ENCODE results near the gene RPS8.
"Not testable (repeated sequence)": the region's sequence is repeated elsewhere in the genome, so short reads cannot be mapped to it uniquely, and the experiment has no call there.

Gene RPS8

GRCh38 chr1:44775078-44775929, at the start of gene RPS8:
TSS of gene RPS8 (plus strand) at chr1:44775540. CDS start at chr1:44775597, 57 bp downstream.
- DNase-seq, result peak; percentile 95

DNA sequence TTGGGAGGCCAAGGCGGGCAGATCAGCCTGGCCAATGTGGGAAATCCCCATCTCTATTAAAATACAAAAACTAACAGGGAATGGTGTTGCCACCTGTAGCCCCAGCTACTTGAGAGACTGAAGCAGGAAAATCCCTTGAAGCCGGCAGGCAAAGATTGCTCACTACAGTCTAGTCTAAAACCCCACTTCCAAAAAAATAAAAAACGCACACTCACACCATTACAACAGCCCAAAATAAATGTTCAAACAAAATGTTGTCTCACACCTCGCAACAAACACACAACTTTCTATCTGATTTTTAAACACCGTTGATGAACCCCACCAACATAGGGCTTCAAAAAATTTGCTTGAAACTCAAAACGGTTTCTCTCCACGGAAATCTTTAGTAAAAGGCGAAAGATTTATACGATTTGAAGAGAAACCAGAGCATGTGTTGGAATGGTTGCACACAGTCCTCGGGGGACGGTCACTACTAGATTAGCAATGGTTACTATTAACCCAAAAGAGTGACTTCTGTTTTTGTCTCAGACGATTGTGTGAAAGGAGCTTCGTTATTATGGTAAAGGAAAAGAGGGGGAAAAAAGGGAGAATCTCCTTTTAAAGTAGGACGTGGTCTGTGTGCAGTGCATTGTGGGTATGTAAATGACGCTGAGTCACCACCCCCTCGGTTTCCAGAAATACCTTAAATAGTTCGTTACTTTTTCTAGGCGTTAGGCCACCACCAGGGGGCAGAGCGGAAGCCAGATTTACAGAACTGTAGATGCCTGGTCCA, 44.4 kb upstream of the RPS8 start, which contains the start of gene RNU5D-1:
TSS of gene RNU5D-1 (minus strand) at position 430 of the 772 bp plus-strand sequence.
- peak; percentile 94 for DNase-seq

GRCh38 chr1:44733365-44733764, 42.0 kb upstream of the RPS8 start:
- DNase-seq, result no peak

DNA sequence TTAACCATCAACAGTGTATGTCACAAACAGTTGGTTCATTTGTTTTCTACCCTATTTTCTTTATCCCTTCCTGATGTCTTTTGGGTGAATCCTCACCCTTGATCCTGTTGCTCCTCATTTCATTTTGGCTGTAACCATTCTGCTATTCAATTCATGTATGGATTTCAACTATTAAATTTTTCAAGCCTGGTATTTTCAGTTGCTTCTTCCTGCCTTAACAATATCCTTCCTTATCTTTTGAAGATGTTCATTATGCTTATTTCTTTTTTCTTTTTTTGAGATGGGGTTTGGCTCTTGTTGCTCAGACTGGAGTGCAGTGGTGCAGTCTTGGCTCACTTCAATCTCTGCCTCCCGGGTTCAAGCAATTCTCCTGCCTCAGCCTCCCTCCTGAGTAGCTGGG, 41.6 kb upstream of the RPS8 start:
- DNase-seq, result no peak

- no peak for DNase-seq
These were observed 39.3 kb upstream of the RPS8 start for GRCh38 chr1:44735992-44736391.

DNA sequence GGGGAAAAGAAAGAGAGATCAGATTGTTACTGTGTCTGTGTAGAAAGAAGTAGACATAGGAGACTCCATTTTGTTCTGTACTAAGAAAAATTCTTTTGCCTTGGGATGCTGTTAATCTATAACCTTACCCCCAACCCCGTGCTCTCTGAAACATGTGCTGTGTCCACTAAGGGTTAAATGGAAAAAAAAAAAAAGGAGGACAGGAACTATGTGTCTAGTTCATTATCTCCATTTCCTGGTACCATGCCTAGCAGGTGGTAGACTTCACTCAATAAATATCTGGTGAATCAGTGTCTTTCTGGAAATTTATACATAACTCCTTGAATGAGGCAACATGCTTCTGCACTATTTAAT, 36.4 kb upstream of the RPS8 start:
- not testable (repeated sequence) for DNase-seq

DNA sequence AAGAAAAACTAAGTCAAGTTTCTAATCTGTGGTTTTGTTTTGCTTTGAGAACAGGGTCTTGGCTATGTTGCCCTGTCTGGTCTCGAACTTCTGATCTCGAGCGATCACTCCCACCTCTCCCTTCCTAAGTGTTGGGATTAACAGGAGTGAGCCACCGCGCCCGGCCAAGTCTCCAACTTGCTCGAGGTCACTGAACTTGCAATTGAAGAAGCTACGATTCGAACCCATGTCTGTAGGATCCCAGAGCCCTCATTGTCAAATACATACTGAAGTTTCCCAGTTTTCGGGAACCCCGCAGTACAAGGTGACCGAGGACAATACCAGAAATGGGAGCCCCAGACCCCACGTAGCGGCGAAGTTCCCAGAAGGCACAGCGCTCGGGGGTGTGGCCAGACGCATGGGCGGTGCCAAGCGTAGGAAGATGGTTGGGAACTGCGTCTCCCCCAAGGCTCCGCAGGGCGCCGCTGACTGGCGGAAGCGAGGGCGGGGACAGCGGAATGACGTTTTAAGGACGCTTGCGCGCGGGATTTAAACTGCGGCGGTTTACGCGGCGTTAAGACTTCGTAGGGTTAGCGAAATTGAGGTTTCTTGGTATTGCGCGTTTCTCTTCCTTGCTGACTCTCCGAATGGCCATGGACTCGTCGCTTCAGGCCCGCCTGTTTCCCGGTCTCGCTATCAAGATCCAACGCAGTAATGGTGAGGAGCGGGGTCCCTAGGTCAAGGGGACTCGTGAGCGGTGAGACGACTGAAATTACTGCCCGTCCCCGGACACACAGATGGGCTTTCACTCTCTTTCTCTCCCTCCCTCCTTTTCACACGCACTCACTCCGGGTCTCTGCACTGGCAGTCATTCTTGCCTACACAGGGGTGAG, 35.8 kb upstream of the RPS8 start, which contains the start of gene KIF2C:
TSS of gene KIF2C (plus strand) at position 531 of the 872 bp plus-strand sequence. CDS start at position 627, 96 bp downstream.
- DNase-seq, result peak; percentile 99

GRCh38 chr1:44740179-44740617, 35.1 kb upstream of the RPS8 start:
- no peak for DNase-seq

DNA sequence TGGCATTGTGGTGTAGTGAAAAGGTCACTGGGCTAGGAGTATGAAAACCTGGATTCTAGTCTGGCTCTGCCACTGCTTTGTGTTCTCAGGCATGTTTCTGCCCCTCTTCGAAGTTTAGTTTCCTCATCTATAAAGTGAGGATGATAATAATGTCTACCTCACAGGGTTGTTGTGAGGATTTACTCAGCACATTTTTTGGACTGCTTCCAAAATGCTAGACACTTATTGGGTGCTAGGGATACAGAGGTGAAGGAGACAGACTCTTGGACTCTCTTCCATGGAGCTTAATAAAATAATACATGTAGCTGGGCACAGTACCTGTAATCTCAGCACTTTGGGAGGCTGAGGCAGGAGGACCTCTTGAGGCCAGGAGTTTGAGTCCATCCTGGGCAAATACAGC, 32.1 kb upstream of the RPS8 start:
- DNase-seq, result no peak

- no peak for DNase-seq
These were observed 27.5 kb upstream of the RPS8 start for GRCh38 chr1:44747878-44748277.

- no peak for DNase-seq
These were observed 17.9 kb upstream of the RPS8 start for GRCh38 chr1:44757420-44757819.

DNA sequence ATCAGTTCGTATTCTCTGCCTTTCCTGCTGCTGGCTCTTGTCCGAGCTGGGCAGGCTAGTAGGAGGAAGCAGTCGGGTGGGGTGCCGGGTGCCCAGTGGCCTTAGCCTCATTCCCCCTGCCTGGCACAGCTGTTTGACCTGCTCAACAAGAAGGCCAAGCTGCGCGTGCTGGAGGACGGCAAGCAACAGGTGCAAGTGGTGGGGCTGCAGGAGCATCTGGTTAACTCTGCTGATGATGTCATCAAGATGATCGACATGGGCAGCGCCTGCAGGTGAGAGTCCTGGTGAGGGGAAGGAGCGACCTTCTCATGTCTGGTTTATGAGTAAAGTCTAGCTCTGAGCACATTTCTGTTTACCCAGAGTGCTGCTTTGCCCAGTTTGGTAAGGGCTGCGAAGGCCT, 16.3 kb upstream of the RPS8 start:
- DNase-seq, result no peak

GRCh38 chr1:44760876-44761275, 14.5 kb upstream of the RPS8 start:
- DNase-seq, result no peak

DNA sequence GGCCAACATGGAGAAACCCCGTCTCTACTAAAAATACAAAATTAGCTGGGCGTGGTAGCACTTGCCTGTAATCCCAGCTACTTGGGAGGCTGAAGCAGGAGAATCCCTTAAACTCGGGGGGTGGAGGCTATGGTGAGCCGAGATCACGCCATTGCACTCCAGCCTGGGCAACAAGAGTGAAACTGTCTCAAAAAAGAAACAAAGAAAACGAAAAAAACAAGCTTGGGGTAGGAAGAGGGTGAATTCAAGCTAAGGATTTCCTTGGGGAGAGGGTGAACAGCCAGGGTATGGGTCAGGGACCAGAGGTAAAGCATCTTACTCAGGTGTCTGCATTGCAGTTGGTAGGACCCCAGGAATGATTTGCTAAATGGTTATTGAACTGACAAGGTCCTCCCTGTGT, 8.9 kb upstream of the RPS8 start:
- not testable (repeated sequence) for DNase-seq

DNA sequence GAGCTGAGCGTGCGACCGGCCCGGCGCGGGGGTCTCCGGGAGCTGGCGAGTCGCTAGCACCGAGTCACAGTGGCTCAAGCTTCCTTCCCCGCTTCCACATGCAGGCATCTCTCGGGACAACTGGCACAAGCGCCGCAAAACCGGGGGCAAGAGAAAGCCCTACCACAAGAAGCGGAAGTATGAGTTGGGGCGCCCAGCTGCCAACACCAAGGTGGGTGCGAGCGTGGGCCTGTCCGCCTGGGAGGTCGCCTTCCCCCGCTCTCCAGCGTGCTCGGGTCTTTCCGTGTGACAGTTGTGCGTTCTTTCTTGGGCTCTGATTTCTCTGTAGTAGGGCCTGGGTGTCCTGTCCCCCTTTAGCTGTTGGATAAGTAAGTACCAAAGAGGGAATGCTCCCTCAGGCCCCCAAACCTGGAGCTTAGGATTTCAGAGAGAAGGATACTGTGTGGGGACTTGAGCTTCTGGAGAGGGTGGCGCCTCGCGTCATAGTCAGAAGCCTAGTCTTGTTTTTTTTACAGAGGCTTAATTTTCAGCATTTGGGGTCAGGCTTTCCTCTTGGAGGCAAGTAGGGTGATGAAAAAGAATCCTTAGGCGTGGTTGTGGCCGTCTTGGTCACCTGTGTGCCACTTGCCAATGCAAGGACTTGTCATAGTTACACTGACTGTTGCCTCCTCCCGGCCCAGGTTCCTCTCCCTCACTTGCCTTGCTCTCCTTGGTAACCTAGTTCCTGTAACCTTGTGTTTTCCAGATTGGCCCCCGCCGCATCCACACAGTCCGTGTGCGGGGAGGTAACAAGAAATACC, 790 bp downstream of the RPS8 start:
- no peak for DNase-seq

- DNase-seq, result no peak
These were observed 1.4 kb downstream of the RPS8 start for GRCh38 chr1:44776730-44777068.

DNA sequence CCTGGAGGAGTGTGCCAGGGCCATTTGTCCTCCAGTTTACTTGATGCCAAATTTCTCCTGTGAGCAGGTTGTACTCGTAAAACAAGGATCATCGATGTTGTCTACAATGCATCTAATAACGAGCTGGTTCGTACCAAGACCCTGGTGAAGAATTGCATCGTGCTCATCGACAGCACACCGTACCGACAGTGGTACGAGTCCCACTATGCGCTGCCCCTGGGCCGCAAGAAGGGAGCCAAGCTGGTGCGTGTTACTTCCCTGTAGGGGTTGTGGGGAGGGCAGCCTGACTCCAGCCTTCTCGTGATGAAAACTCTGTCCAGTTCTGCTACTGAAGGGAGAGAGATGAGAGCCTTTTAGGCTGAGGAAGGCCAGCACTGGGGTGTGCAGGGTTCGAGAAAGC, 2.2 kb downstream of the RPS8 start:
- no peak for DNase-seq

DNA sequence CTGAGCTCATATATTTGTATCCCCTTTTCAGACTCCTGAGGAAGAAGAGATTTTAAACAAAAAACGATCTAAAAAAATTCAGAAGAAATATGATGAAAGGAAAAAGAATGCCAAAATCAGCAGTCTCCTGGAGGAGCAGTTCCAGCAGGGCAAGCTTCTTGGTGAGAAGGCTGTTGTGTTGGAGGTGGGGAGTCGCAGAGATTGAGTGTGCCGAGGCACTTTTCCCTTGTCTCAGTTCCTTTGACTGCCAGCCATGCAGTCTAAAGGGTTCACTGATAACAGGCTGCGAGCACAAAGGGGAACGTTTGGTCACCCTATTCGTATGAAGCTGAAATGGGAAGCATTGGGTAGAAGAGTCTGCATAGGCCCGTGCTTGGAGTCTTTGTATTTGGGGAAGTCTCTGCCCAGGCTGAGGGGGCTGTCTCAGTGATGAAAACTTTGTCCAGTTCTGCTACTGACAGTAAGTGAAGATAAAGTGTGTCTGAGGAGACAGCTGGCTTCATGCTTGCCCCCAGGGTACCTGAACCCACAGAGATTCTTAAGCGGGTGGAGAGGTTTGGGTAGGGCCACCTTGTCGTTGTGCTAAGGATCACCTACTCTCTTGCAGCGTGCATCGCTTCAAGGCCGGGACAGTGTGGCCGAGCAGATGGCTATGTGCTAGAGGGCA, 2.8 kb downstream of the RPS8 start:
- DNase-seq, result no peak

DNA sequence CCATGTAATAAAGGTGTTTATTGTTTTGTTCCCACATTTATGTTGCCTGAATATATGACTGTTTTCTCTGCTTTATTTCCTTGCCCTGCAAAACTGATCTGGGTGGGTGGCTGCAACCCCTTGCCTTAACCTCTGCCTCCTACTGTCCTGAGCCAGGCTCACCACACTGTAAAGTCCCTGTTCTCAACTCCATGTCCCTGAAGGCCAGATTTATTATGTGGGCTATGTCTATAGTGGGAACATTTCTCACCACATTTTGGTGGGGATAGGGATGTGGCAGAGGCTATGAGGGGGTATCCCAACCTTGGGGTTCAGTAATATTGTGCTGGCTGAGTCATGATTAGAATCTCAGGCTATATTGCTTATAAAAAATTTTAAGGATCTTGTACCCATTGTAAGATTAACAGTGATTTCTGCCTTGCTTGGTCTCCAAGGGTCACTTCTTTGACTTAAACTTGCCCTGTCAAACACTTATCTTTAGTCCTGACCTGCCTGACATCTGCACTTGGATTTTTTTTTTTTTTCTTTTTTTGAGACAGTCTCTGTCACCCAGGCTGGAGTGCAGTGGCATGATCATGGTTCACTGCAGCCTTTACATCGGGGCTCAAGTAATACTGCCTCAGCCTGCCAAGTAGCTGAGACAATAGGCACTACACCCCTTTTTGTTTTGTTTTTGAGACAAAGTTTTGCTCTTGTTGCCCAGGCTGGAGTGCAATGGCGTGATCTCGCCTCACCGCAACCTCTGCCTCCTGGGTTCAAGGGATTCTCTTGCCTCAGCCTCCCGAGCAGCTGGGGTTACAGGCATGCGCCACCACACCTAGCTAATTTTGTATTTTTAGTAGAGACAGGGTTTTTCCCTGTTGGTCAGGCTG, 3.6 kb downstream of the RPS8 start:
- DNase-seq, result no peak

GRCh38 chr1:44780583-44781121, 5.3 kb downstream of the RPS8 start:
- DNase-seq, result no peak

Data from NCI-H345 (cell line).